GM18867 (cell line): ENCODE measurements around the gene ABCC11.

Source experiments
- ATAC-seq: cut with Tn5 transposase; IDR thresholded peaks from one replicate; pipeline ENCODE4 v1.9.1; 2021; ENCODE audit warnings: mild to moderate bottlenecking, moderate library complexity; ENCODE audit not compliant: unreplicated experiment

The ABCC11 gene

GRCh38 chr16:48164907-48165715 lies 82.2 kb downstream of the ABCC11 start:
- peak; percentile 84 for ATAC-seq

DNA sequence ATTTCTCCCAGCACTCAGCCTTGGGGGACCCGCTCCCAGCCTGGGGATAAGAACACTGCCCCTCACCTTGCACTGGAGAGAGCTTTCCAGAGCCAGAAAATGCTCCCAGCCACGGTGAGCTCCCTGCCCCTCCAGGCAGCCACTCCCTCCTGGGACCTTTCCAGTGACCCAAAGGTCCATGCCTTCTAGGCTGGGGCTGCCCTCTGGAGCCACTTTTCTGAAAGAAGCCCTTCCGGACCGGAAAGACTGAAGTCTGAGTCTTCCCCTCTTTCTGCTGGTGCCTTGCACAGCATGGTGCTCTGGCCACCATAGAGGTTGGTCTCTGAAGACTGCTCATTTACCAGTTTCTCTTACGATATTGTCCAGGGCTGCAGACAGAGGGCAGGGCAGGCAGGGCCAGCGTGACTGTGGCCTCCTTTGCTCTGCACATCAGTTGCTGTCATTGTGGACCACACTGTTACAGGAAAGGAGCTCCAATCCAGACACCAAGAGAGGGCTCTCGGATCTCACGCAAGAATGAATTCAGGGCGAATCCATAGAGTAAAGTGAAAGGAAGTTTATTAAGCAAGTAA lies 84.4 kb downstream of the ABCC11 start:
- no peak for ATAC-seq

DNA sequence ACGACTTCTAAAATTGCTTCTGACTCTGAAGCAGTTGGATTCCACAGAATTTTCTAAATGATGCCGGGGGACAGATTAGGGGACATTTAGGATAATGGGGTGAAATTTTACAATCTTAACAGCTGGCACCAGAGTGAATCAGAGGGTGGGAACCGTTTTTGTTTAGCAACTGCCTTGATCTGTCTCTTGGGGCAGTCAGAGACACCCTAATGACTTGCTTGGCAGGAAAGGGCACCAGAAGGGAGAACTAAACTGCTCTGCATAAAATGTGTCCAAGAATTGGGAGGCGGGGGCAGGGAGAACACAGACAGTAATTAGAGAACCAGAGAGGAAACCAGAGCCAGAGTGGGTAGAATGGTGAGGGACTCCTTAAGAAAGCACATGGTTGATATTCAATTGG lies 85.4 kb downstream of the ABCC11 start:
- no peak for ATAC-seq

DNA sequence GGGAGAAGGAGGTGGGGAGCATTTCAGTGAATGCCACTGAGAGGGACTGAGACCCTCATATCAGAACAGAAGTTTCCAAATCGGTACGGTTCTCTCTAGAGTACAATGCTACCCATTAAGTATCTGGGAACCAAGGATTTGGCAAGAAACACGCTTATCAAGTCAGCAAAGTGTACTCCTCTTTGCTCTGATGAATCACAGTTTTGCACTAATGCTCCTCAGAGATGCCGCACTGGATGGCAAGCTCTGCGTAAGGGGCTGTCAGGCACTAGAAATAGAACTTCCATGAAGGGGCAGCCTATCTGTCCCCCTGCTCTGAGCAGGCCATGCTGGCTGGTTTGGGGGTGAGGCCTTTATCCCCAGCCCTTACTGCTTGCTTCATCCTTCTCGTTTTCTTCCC lies 86.8 kb downstream of the ABCC11 start:
- ATAC-seq: no peak

DNA sequence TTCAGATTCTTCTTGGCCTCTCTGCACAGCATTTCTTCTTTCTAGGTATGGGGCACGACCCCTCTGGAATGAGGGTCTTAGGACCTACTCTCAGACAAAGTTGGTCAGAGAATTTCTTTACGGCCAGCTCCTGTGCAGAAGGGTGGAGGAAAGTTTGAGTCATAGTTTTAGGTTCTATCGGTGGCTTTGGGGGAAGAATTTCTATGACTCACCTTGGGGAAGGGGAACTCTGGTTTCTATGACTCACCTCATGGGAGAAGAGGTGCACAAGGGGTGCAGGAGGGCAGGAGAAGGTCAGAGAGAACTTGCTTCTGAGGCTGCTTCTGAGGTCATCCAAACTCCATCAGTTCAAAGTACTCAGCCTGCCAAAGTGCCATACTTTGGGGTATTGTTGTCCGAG lies 89.0 kb downstream of the ABCC11 start:
- ATAC-seq: peak; percentile 74

DNA sequence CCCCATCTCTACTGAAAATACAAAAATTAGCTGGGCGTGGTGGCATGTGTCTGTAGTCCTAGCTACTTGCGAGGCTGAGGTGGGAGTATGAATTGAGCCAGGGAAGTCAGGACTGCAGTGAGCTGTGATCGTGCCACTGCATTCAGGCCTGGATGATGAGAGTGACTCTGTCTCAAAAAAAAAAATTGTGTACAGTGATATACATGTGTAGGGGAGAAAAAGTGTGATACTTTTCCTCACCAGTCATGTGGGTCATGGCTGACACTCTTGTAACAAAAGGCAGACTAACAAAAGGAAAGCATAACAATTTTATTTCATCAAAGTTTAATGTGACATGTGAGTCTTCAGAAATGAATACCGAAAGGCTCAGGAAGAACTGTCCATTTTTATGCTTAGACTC lies 89.5 kb downstream of the ABCC11 start:
- ATAC-seq: peak; percentile 15

GRCh38 chr16:48157302-48157701 lies 90.0 kb downstream of the ABCC11 start:
- no peak for ATAC-seq

DNA sequence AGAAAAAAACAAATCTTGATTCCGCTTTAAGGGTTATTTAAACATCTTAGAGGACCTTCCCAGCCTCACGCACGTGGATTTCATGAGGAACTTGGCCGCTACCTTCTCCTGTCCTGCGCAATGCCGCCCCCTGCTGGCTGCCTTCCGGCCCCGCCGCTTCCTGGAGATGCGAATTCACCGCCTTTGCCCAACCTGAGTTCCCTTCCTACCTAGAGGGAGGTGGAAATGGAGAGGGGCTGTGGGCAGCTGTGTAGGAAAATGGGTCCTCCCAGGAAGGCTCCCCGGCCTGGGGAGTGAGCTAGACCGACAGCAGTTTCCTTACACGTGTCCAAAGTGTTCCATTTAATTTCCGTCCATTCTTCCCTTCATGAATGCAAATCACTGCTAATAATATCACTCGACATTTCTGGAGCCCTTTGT lies 90.5 kb downstream of the ABCC11 start:
- ATAC-seq: peak; percentile 40

DNA sequence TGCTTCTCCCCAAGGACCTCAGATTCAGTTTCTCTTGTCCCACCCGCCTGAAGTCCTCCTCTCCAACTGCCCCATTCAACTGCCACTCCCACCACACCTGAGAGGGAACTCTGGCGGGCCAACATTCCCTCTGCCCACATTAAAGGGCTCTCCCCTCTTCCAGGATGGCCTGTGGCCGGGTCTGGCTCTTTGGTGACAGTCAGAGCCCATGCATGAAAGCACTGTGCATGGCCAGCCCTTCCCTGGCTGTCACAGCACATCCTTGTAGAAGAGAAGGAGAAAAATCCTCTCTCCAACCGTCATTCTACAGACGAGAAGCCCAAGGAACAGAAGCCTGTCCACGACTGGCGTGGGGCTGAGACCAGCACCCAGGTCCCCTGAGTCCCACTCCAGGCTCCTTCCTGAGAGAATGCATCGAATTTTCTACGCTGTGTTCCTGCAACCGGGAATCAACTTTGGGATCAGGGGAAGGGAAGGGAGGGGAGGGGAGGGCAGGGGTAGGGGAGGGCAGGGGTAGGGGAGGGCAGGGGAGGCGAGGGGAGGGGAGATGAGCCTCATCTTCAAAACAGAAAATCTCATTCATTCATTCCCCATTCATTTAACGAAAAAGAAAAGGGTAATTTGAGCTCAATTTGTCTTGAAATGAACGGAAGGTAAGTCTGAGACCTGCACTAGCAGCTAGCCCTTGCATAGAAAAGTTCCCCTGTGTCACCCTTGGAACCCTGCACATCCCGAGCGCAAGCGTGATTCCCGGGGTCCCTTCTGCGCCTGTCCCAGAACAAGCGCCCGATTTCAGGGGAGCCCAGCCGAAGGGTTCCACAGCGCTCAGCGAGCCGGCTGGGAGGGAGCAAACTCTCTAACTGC lies 91.2 kb downstream of the ABCC11 start, which contains the start of gene ABCC12:
ABCC12 (minus strand) TSS at position 68 of the 864 bp plus-strand sequence. CDS start 9,569 bp downstream, outside the sequence.
- no peak for ATAC-seq

DNA sequence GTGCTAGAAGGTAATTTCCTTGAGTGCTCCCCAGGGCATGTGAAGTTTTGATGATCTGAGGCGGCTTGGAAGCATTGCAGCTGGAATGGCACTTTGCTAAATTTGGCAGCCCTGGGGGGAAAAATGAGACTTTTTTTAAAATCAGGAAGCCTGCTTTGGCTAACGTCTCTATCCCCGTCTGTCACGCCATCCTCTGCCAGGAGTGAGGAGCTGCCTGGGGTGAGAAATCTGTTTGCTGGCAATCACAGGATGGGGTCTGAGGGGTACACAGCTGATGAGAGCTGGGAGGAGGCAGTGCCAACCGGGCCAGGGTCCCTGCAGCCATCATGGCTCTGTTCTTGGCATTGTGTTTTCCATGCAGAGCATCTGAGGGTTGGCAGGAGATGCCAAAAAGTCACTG lies 93.6 kb downstream of the ABCC11 start:
- no peak for ATAC-seq

- no peak for ATAC-seq
Measured at GRCh38 chr16:48152226-48152625, 95.1 kb downstream of the ABCC11 start.

DNA sequence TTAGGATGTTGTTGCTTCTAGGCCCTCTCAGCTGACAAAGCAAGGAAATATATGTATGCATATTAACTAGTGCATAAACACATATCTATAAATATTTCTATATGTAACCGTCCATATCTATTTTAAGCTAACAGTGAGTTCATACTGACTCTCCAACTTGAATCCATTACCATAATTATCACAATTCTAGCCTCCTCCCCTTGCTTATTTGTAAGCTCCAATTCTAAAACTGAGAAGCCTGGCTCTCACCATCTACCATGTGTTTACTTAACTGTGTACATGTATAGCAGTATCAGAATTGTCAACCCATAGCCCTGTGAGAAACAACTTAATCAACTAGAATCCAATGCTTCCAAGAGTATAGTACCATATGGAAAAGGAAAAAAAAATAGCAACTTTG lies 96.6 kb downstream of the ABCC11 start:
- ATAC-seq: no peak

DNA sequence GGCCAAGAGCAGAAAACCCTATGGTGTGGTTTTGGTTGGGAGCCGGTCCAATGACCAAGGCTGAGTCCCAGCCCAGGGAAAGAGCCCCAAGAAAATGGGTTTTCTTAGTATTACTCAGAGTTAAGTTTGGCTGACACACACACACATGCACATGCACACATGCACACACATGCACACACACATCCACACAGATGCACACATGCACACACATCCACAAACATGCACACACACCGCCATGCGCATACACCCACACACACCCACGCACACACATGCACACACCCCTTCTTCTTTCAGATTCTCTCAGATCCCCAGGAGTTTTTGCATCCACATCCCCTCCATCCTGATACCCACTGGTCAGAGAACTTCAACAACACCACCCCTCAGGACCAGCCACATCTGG lies 100.6 kb downstream of the ABCC11 start:
- no peak for ATAC-seq

- ATAC-seq: no peak
Measured at GRCh38 chr16:48146131-48146530, 101.2 kb downstream of the ABCC11 start.

DNA sequence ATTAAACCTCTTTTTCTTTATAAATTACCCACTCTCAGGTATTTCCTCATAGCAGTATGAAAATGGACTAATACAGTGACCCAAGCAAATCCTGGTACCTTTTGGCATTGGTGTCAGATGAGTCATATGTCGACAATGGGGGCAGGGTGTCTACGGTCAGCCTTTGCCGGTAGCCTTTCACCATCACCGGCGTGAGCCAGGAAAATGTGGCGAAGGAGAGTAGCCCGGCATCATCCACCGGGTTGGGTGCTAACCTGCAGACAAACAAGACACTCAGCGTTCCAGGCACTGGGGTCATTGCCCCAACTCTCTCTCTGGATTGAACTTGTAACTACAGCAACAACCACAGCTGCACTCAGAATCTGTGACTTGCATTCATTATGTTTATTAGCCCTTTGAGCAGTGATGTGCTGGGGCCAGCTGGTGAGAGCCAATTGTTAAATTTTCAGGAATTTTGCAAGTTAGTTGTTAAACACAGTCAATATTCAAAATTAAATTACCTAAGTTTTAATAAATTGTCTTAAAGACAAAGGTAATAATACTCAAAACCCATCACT lies 103.4 kb downstream of the ABCC11 start:
- ATAC-seq: no peak

GRCh38 chr16:48140821-48141220 lies 106.5 kb downstream of the ABCC11 start:
- no peak for ATAC-seq

DNA sequence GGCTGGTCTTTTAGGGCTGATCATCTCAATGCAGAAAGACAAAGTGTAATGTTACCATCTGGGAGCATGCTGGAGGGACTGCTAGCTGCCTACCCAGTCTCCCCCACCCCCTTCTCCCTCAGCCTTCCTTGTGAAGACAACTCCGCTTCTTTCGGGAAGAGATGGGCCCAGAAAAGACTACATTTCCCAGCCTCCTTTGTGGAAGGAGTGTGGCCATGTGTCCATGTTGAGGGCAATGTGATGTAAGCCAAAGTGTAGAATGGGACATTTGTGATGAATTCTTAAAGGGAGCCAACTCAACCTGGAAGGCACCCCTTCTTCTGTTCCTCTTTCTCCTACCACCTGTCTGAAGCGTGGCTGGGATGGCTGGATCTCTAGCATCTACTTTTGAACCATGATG lies 107.8 kb downstream of the ABCC11 start:
- ATAC-seq: no peak

GRCh38 chr16:48138543-48138942 lies 108.8 kb downstream of the ABCC11 start:
- ATAC-seq: no peak

GRCh38 chr16:48137822-48138221 lies 109.5 kb downstream of the ABCC11 start:
- no peak for ATAC-seq

DNA sequence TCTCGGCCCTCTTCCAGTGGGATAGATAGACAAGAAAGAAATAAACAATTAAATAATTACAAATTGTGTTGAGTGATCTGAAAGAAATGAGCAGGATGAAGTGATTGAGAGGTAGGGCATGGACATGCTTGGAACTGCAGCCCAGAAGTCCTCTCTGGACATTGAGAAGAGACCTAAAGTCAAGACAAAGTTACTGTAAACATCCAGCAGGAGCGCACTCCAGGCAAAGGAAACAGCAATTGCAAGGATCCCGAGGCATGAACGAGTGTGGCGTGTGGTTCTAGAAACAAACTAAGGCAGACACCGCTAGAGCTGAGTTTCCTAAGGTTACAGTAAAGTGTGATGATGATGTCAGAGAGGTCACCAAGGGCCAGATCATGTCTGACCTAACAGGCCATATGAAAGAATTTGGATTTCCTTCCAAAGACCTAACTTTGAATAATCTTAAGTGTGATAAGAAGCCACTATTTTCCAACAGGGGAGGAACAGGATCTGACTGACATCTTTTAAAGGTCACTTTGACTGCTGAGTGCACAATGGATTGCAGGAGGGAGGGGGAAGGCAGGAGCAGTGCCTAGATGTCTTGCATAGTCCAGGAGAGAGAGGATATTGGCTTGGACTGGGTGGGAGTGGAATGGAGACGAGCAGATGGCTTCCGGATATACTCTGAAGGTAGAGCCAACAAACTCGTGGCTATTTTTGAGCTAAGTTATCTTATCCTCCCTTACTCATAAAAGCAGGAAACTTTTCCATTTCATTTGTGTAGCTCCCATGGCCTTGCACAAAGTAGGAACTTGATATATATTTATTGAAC lies 110.6 kb downstream of the ABCC11 start:
- ATAC-seq: no peak
